HG03103 (cell line): ENCODE results near the gene ELFN2.

ENCODE experiments used
- ATAC-seq: cut with Tn5 transposase; IDR thresholded peaks from one replicate; pipeline ENCODE4 v1.9.1; 2021; ENCODE audit warnings: low read depth; ENCODE audit not compliant: unreplicated experiment

Gene ELFN2

DNA sequence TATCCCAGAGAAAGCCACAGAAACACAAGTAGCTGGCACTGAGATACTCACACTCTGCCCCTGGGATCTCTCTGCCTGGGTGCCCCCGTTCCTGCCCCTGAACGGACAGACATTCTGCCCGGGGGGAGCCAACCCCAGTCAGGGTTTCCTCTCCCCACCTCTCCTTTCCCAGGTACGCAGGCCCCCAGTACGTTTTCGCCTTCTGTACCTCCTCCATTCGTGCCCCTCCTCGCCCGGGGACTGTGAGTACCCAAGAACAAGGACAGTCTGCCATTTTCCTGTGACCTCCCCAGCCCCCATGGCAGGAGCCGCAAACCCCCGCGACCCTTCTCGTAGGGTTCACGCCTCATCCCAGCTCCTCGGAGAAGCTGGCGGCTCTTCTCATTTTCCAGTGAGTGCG, 29.1 kb upstream of the ELFN2 start:
- no peak for ATAC-seq

GRCh38 chr22:37455896-37456295, 28.6 kb upstream of the ELFN2 start:
- ATAC-seq, result no peak

DNA sequence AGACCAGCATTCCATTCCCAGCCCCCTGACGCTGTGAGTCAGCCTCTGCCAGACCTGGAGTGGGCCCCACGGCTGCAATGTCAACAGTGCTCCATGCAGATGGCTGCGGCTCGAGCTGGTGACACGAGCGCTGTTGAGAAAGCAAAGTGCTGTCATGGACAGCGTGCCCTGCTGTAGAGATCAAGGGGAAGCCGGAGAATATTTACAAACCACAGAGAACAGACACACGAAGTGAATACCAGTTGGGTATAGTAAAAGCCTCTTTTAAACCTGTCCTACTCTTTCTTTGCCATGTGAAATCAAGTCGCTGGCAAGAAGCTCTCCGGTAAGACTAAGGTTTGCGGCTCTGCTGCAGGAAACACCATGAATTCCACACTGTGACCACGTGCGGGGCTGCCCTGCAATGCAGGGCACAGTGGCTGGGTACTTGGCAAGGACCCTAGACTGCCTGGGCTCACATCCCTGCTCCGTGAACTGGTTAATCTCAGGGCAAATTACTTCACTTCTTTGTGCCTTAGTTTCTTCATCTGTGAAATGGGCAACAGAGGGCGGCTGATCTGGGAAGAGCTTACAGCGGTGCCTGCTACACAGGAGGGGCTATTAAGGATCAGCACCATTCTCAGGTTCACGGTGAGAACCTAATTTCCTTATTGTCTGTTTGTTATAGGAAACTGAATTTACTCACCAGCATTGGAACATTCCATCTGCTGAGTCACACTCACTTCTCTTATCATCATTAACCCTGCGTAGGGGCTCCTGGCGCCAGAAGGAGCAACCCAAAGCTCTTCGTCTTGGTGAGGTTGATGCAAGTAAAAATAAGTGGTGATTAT, 27.8 kb upstream of the ELFN2 start:
- ATAC-seq, result no peak

GRCh38 chr22:37453696-37454095, 26.4 kb upstream of the ELFN2 start:
- no peak for ATAC-seq

- ATAC-seq, result no peak
Observed at GRCh38 chr22:37451218-37451617, 23.9 kb upstream of the ELFN2 start.

DNA sequence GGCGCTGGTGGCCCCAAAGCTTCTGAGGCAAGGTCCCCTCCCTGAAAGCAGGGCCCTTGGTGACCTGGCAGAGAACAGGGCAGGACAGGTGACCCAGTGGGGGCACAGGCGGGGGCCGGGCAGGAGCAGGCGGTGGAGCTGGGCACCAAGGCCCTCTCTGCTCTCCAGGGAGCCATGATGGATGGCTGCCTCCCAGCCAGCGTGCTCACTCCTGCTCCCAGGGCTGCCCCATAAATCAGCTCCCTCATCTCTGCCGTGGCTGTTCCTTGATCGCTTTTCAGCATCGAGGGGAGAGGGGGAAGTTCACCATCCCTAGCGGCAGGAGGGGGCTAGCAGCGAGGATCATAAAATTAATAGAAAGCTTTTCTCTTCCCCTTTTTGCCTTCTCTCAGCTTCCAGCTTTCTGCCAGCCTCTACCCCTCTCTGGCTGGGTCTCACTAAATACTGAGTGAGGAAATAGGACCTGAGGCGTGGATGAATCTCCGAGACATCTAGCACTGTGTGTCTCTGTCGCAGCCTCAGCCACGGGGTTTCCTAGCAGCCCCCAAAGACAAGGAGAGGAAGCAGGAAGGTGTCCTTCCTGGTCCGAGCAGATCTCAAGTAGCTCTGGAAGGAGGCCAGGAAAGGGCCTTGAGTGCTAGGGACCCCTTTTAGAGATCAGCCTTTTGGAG, 22.2 kb upstream of the ELFN2 start:
- no peak for ATAC-seq

GRCh38 chr22:37448516-37449127, 21.3 kb upstream of the ELFN2 start:
- no peak for ATAC-seq

DNA sequence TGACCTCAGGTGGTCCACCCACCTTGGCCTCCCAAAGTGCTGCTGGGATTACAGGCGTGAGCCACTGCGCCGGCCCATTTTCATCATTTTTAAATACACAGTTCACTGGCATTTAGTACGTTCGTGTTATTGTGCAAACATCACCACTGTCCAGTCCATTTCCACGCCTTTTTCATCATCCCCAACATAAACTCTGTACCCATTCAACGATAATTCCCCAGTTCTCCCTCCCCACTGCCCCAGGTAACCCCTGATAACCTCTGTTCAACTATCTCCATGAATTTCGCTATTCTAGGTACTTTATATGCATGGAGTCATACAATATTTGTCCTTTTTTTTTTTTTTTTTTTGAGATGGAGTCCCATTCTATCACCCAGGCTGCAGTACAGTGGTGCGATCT, 18.2 kb upstream of the ELFN2 start:
- ATAC-seq, result no peak

DNA sequence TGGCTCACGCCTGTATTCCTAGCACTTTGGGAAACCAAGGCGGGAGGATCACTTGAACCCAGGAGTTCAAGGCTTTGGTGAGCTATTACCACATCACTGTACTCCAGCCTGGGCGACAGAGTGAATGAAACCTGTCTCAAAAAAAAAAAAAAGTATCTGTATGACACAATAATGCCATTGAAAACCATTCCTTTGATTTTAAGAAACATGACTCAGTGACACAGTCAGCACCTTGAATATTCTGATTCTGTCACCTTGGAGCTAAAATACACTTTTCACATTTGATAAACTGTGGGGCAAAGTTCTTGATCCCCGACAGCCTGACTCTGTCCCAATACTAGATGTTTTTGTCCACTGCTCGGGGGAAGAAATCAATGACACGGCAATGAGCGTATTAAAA, 16.7 kb upstream of the ELFN2 start:
- ATAC-seq, result no peak

GRCh38 chr22:37443086-37443485, 15.8 kb upstream of the ELFN2 start:
- no peak for ATAC-seq

DNA sequence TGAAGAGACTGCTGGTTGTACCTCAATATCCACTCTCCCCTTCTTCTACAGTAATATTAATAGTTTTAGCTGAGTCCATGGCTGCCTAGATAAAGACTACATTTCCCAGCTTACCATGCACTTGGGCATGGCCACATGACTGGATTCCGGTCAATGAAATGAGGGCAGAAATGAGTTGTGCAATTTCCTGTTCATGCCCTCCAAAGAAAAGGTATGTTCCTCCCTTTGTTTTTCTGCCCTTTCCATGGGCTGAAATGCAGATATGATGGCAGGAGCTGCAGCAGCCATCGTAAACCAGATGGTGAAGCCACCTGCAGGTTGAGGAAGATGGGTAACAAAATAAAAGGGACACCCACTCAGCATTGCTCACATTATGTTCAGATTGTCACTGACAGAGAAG, 15.3 kb upstream of the ELFN2 start:
- ATAC-seq, result no peak

DNA sequence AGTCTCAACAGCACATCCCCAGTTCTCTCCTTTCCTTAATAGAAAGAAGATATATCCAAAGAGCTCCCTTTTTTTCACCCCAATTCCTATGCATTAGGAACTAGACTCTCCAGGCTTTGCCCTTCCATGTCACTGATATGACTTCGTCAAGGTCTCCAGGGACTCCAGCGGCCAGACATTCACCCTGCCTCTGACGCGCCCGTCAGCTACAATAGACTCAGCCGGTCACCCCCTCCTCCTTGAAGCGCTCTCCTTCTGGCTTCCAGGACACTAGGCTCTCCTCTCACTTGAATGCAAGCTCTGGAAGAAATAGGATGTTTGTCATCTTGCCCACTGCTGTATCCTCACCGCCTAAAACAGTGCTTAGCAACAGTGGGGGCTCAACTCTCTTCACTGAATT, 14.9 kb upstream of the ELFN2 start:
- ATAC-seq, result no peak

DNA sequence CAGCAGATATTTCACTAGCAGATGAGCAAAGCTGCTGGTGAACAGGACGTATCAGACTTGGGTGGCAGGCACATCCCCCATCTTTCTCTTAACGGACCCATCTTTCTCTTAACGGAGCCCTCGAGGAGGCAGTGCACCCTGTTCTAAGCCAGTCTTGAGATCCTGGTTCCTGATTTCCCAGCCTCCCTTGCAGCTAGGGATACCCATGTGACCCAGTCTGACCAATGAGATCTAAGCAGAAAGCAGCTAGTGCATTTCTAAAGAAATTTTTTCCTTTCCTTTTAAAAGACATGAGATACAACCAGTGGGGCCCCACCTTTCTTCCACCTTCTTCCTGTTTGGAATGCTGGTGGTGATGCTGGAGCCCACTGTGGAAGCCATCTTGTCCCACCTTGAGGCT, 13.6 kb upstream of the ELFN2 start:
- no peak for ATAC-seq

DNA sequence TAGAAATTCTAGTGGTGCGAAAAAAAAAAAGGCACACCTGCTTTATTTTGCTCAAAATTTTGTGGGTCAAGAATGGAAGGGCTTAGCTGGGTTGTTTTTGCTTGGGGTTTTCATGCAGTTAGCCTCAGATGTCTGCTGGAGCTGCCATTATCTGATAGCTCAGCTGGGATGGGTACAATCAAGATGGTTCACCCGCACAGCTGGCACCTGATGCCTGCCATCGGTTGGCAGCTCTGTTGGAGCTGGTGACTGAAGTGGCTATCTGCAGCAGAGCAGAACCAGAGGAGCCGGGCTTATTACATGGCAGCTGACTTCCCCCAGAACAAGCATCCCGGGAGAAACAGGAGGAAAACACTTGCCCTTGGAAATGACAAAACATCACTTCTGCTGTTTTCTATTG, 12.1 kb upstream of the ELFN2 start:
- ATAC-seq, result no peak

GRCh38 chr22:37435970-37436603, 8.8 kb upstream of the ELFN2 start:
- no peak for ATAC-seq

- no peak for ATAC-seq
Observed at GRCh38 chr22:37433786-37434185, 6.5 kb upstream of the ELFN2 start.

- no peak for ATAC-seq
Observed at GRCh38 chr22:37432708-37433054, 5.4 kb upstream of the ELFN2 start.

DNA sequence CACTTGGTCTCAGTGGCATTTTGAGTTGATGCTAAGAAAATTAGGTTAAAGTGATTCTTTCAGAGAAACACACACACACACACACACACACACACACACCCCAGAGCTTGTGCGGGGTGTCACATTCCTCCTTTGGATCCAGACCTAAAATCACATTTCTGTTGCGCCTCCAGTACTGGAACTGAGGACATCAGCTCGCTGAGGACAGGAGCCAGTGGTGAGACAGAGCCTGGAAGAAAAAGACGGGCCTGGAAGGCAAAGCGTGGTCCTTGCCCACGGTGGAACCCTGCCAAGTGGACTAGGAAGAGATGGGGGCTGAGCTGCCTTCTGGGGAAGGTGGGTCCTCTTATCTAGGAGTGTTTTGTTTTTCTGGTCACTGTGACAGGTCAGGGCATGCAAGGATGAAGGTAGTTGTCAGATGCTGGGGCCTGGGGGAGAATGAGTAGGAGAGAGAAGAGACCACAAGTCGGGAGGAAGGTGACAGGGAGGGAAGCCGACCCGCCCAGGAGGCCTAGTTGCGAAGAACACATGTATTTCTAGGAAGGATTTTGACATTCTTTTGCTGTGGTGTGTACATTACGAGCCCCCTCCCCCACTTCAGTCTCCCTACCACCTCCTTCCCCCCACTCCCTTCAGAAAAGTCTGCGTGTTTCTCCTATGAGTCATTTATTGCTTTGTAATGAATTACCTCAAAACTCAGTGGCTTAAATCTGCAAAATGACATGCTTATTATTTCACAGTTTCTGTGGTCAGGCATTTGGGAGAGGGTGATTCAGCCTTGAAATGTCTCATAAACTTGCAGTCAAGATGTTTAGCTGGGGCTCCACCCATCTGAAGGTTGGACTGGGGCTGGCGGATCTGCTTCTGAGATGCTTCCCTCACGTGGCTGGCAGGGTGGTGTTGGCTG, 4.8 kb upstream of the ELFN2 start:
- no peak for ATAC-seq

DNA sequence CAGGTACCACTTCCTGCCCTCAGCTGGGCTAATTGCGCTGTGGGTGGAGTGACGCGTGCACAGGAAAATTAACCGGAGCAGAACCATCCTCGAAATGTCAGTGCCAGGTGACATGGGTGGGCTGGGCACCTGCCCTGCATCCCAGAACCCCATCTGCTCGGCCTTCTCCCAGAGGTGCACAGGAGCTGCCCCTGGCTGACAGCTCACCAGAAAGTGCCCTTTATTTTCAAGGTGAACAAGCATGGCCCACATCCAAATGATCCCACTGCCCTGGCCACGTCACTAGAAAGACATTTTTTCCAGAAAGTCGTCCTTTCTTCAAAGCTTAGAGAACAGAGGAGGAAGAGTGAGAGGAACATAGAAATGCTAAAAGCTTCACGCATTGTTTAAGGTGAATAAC, 4.1 kb upstream of the ELFN2 start:
- ATAC-seq, result no peak

GRCh38 chr22:37430941-37431340, 3.7 kb upstream of the ELFN2 start:
- ATAC-seq, result no peak
